Panc1 (cell line): ENCODE data around the gene NUP93. TPM values are rescaled to one million over a fixed set of nuclear protein-coding genes. Genes with fewer than 3 reads are reported as not detected.

ENCODE experiments used
- ATAC-seq: fragments of 200-7000 bp; cut with Tn5 transposase; 2 replicates; pipeline ENCODE4 v1.9.1; 2020; ENCODE audit warnings: mild to moderate bottlenecking, moderate library complexity
- BruUV-seq: library from RNA; stranded (reverse); fragments of 400-500 nt; replicated peaks from 2 replicates; lab custom pipeline; 2021; lab: Mats Ljungman, UMichigan
- CTCF ChIA-PET: fragments of 300-600 bp; sonication (Branson Sonifier 250); formaldehyde crosslinking; loops from one replicate; lab custom pipeline; 2022; ENCODE audit warnings: antibody characterized with exemption; lab: Charles Lee
- POLR2A ChIA-PET: fragments of 300-600 bp; sonication (Branson Sonifier 250); formaldehyde crosslinking; loops from one replicate; lab custom pipeline; 2022; ENCODE audit warnings: antibody characterized with exemption; lab: Charles Lee
- DNase-seq: peaks from one replicate; pipeline ENCODE4 v3.0.0-alpha.2; 2010; ENCODE audit warnings: low read depth, low spot score
- H3K27ac ChIP-seq: 2 replicates; pipeline ENCODE4 v1.5.1; 2011; ENCODE audit warnings: mild to moderate bottlenecking, low read length, inconsistent platforms
- H3K27me3 ChIP-seq: fragments of 200-500 bp; sonication (Bioruptor generic); 2 replicates; pipeline ENCODE4 v1.6.0; 2014; ENCODE audit warnings: low read length, inconsistent platforms; ENCODE audit not compliant: control insufficient read depth, insufficient read depth
- H3K36me3 ChIP-seq: fragments of 200-500 bp; sonication (Bioruptor generic); 2 replicates; pipeline ENCODE4 v1.5.1; 2014; ENCODE audit warnings: inconsistent platforms, mild to moderate bottlenecking, low read length, moderate library complexity; ENCODE audit not compliant: control insufficient read depth, insufficient read depth
- H3K4me1 ChIP-seq: 2 replicates; pipeline ENCODE4 v1.5.1; 2011; ENCODE audit warnings: inconsistent platforms, mild to moderate bottlenecking, low read length, moderate library complexity; ENCODE audit not compliant: control insufficient read depth, insufficient read depth
- H3K4me3 ChIP-seq, 2 experiments: 2 replicates each; pipeline ENCODE4 v1.5.1; 2011 to 2012; ENCODE audit warnings: low read depth in 2 of 2, low read length in 2 of 2, mild to moderate bottlenecking in 2 of 2, inconsistent platforms in 1 of 2, moderate library complexity in 1 of 2
- H3K9me3 ChIP-seq: fragments of 200-500 bp; sonication (Bioruptor generic); 2 replicates; pipeline ENCODE4 v1.5.1; 2014; ENCODE audit warnings: low read depth, mild to moderate bottlenecking, inconsistent platforms, low read length, moderate library complexity; ENCODE audit not compliant: control insufficient read depth, insufficient read depth
- CTCF ChIP-seq: fragments of 450-650 bp; IDR thresholded peaks from 2 replicates; pipeline ENCODE4 v1.5.1; 2017; ENCODE audit warnings: mild to moderate bottlenecking
- POLR2AphosphoS5 ChIP-seq: IDR thresholded peaks from 2 replicates; pipeline ENCODE4 v1.6.1; 2012; ENCODE audit warnings: mild to moderate bottlenecking, low read depth, low read length, moderate library complexity
- REST ChIP-seq, 2 experiments: IDR thresholded peaks; 2 replicates each; pipeline ENCODE4 v1.6.1; 2011 to 2012; ENCODE audit warnings: low read depth in 2 of 2, control low read depth in 1 of 2, low read length in 1 of 2, mild to moderate bottlenecking in 1 of 2, moderate library complexity in 1 of 2; ENCODE audit not compliant: insufficient read depth in 1 of 2
- SIN3A ChIP-seq: IDR thresholded peaks from 2 replicates; pipeline ENCODE4 v1.6.1; 2012; ENCODE audit warnings: low read depth, mild to moderate bottlenecking, low read length, moderate library complexity, borderline replicate concordance; ENCODE audit not compliant: insufficient read depth
- TCF7L2 ChIP-seq: IDR thresholded peaks from 2 replicates; pipeline ENCODE4 v1.6.1; 2011; ENCODE audit warnings: mild to moderate bottlenecking, low read depth, low read length, inconsistent platforms
- in situ Hi-C: cut with HindIII; loops from 2 replicates; pipeline ENCODE4 v1.10.0; 2016; ENCODE audit warnings: low sequenced_read_pairs, low pct_unique_long_range_greater_than_20kb
- intact Hi-C: fragments of 100-400 bp; cut with micrococcal nuclease; formaldehyde crosslinking; loops from one replicate; pipeline ENCODE4 v1.10.0; 2022; ENCODE audit not compliant: unreplicated experiment
- total RNA-seq: library from RNA; stranded (reverse); gene quantifications from one replicate; pipeline ENCODE4 v1.2.1, GENCODE V29; 2021; ENCODE audit not compliant: unreplicated experiment

Gene NUP93
- total RNA-seq, 1 experiment from 2014 or later: 88.5 TPM

- in situ Hi-C loops (no loop called here), intact Hi-C loops (no loop called here)
- Histone ChIP-seq H3K9me3 (no peaks in the 10 kb centered on the region), H3K27me3 (no peaks in the 10 kb centered on the region), H3K36me3 (no peaks in the 10 kb centered on the region; the same call in 1 of the 2 replicates), H3K4me3 (no peak overlapping the region), H3K27ac (no peak overlapping the region), H3K4me1 (peaks cover 9% of the 10 kb centered on the region; the same call in 1 of the 2 replicates)
- POLR2A ChIA-PET: no interaction called here
- no peak for TF ChIP-seq SIN3A
- no peak for TF ChIP-seq POLR2AphosphoS5
- no peak for TF ChIP-seq TCF7L2
- no peak for TF ChIP-seq REST (IDR thresholded peaks at IDR 0.05; ENCODE audit: insufficient read depth in 1 of 2, low read depth in 2 of 2, low read length in 1 of 2)
- no peak for TF ChIP-seq CTCF
- DNase-seq (no peak), ATAC-seq (no peak)
- no TSS peak for BruUV-seq
- CTCF ChIA-PET: no interaction called here
These were observed 2.9 kb downstream of the NUP93 start for GRCh38 chr16:56732832-56733231.

GRCh38 chr16:56734429-56734828, 4.5 kb downstream of the NUP93 start:
- intact Hi-C loops (no loop called here), in situ Hi-C loops (no loop called here)
- POLR2A ChIA-PET: interaction anchor here (0.7 kb wide), 1 partner anchor 10 kb away, joined by 4 read pairs; no protein-coding TSS in a partner anchor
- Histone ChIP-seq H3K27ac (no peak overlapping the region), H3K36me3 (no peaks in the 10 kb centered on the region; the same call in 1 of the 2 replicates), H3K4me3 (no peak overlapping the region), H3K9me3 (no peaks in the 10 kb centered on the region), H3K27me3 (no peaks in the 10 kb centered on the region), H3K4me1 (peaks cover 9% of the 10 kb centered on the region; the same call in 1 of the 2 replicates)
- no peak for TF ChIP-seq POLR2AphosphoS5
- TF ChIP-seq REST (IDR thresholded peaks at IDR 0.05; ENCODE audit: insufficient read depth in 1 of 2, low read depth in 2 of 2, low read length in 1 of 2): no peak
- no peak for TF ChIP-seq SIN3A
- TF ChIP-seq CTCF: no peak
- TF ChIP-seq TCF7L2: no peak
- CTCF ChIA-PET: no interaction called here
- no TSS peak for BruUV-seq
- DNase-seq (no peak), ATAC-seq (no peak)
